ENCODE data around the gene CRB2. TPM values are rescaled to one million over a fixed set of nuclear protein-coding genes. Genes with fewer than 3 reads are reported as not detected.

The CRB2 gene
- total RNA-seq, 2 experiments from 2014 or later: not detected

DNA sequence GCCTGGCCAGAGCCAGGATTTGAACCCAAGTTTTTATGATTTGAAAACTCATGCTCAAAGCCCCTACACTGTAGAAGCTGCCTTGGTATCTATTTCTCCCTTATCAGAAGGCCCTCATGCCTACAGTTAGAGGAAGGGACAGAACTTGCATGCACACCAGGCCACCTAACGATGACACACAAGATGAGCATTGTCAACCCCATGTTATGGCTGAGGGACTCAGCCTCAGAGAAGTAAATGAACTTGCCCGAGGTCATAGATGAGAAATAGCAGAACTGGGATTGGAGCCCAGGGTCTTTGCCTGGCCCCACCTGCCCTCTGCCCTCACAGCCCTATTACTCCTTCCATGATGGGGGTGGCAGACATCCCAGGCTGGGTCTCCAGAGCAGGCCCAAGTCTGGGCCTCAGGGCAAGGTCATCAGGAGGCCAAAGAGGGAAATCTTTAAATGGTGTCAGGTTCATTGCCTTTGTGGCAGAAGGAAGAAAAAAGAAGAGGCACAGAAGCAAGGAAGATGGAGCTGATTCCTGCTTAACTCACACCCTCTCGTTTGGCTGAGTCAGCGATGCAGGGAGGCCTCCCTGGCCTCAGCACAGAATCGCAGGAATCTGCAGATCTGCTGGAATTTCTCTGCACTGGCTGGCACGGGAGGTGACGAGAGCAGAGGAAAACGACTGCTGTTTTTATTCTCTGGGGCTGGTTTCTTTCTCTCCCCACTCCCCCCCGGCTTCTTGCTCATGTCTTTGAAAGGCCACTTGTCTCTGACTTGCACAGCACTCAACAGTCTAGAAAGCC is 20.6 kb upstream of the CRB2 start:
- peaks cover 26% of the 10 kb centered on the region for H3K4me1 Mint-ChIP-seq
- H3K27ac Mint-ChIP-seq: no peak overlapping the region
- CTCF ChIA-PET: interaction anchor here (1.3 to 1.4 kb wide), 3 partner anchors 11 to 15 kb away, joined by 3 to 4 read pairs (median 3); no protein-coding TSS in a partner anchor
- no peaks in the 10 kb centered on the region for H3K9me3 Mint-ChIP-seq (ENCODE audit: low read depth)
- no peaks in the 10 kb centered on the region for H3K36me3 Mint-ChIP-seq
- DNase-seq: no peak
- H3K27me3 Mint-ChIP-seq: no peaks in the 10 kb centered on the region
- no peak for ATAC-seq
- H3K4me3 Mint-ChIP-seq: no peak overlapping the region

DNA sequence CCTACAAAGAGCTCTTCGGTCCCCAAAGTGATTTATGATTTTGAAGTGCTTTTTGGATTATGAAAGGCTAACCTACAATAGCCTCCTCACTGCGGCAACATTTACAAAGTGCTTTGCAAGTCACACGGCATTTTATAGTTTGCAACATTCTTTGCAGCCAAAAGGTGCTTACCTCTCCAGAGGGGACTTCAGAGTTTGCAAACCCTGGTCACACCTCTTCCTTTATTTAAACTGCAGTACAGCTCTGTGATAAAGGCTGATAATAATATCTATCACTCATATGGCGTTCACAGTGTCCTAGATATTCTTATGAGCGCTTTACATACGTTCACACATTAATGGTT is 20.0 kb upstream of the CRB2 start:
- CTCF ChIA-PET: interaction anchor here (1.4 kb wide), 1 partner anchor 12 kb away, joined by 3 read pairs; no protein-coding TSS in a partner anchor
- H3K4me1 Mint-ChIP-seq: peaks cover 30% of the 10 kb centered on the region
- no peaks in the 10 kb centered on the region for H3K27me3 Mint-ChIP-seq
- no peaks in the 10 kb centered on the region for H3K9me3 Mint-ChIP-seq (ENCODE audit: low read depth)
- DNase-seq: no peak
- no peak overlapping the region for H3K4me3 Mint-ChIP-seq
- no peaks in the 10 kb centered on the region for H3K36me3 Mint-ChIP-seq
- H3K27ac Mint-ChIP-seq: no peak overlapping the region
- ATAC-seq: no peak

DNA sequence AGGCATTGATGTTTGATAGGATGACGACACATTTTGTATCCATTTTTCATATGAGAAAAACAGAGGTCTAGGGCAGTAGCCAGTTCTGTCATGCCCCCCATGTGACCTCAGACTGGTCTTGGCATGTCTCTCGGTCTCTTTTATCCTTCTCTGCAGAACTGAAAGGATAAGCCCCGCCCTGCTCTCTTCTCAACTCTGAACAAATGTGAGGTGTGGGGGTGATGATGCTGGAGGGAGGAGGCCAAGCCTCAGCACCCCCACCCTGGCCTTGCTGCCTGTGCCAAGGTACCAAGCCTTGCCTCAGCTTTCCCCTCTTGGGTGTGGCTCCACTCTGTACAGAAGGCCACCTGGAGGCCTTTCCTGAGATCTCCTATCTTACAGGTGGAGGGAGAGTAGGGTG is 19.5 kb upstream of the CRB2 start:
- no peaks in the 10 kb centered on the region for H3K36me3 Mint-ChIP-seq
- H3K4me3 Mint-ChIP-seq: no peak overlapping the region
- CTCF ChIA-PET: interaction anchor here (1.0 to 1.4 kb wide), 2 partner anchors 12 to 13 kb away, joined by 3 read pairs; no protein-coding TSS in a partner anchor
- no peak overlapping the region for H3K27ac Mint-ChIP-seq
- ATAC-seq: no peak
- no peaks in the 10 kb centered on the region for H3K9me3 Mint-ChIP-seq (ENCODE audit: low read depth)
- no peak for DNase-seq
- no peaks in the 10 kb centered on the region for H3K27me3 Mint-ChIP-seq
- H3K4me1 Mint-ChIP-seq: peaks cover 35% of the 10 kb centered on the region

GRCh38 chr9:123336959-123337358 is 19.0 kb upstream of the CRB2 start:
- CTCF ChIA-PET: interaction anchor here (1.0 kb wide), 1 partner anchor 13 kb away, joined by 3 read pairs; no protein-coding TSS in a partner anchor
- Mint-ChIP-seq H3K4me3 (no peak overlapping the region), H3K27ac (no peak overlapping the region), H3K9me3 (ENCODE audit: low read depth) (no peaks in the 10 kb centered on the region), H3K4me1 (peaks cover 36% of the 10 kb centered on the region), H3K27me3 (no peaks in the 10 kb centered on the region), H3K36me3 (no peaks in the 10 kb centered on the region)
- no peak for ATAC-seq
- DNase-seq: no peak

GRCh38 chr9:123337971-123338370 is 18.0 kb upstream of the CRB2 start:
- DNase-seq: no peak
- ATAC-seq: no peak
- Mint-ChIP-seq H3K27ac (no peak overlapping the region), H3K27me3 (no peaks in the 10 kb centered on the region), H3K4me3 (no peak overlapping the region), H3K36me3 (no peaks in the 10 kb centered on the region), H3K9me3 (ENCODE audit: low read depth) (no peaks in the 10 kb centered on the region), H3K4me1 (peaks cover 36% of the 10 kb centered on the region)
- CTCF ChIA-PET: interaction anchor here (0.6 to 4.8 kb wide), 3 partner anchors 12 to 897 kb away, joined by 3 to 31 read pairs (median 3); no protein-coding TSS in a partner anchor

DNA sequence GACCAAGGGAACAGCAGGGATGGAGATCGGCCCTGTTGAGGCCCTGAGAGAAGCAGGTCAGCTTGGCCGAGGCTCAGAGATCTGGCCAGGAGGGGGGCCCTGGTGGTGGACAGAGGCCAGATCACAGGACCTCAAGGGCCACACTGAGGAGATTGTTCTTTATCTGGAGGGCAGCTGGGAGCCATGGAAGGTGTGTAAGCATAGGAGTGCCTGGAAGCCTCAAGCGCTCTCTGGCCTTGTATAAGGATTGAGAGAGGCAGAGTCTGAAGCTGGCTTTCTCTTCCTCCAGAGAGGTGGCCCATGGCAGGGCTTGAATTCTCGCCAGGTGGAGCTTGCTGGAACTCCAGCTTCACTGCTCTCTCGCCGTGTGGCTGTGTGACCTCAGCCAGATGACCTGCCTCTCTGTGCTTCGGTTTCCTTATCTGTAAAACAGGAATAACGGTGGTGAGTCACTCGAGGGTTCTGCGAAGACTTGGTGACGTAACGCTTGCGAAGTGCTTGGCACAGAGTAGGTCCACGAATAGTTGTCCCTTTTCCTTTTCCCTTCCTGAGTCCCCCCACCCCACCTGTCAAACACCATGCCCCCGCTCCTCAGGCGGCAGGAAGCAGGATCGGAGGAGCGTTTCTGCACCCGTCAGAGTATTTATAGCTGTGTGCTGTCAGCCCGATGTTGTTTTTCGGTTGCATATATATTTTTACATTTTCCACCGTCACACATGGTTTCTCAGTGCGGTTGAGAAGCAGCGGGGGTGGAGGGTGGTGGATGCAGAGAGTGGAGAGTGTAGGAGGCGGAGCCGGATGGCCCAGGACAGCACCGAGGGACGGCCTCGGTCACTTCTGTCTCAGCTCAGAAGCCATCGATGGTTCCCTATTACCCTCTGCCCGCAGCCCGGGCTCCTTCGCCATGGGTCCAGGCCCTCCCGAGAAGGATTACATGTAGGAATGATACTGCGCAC is 17.0 kb upstream of the CRB2 start:
- CTCF ChIA-PET: interaction anchor here (0.5 to 4.8 kb wide), 12 partner anchors 8 to 840 kb away, joined by 3 to 31 read pairs (median 4); partner anchors contain the start of gene STRBP
- ATAC-seq (peak; percentile 80), DNase-seq (peak; percentile 87)
- H3K4me1 Mint-ChIP-seq: peaks cover 36% of the 10 kb centered on the region
- H3K27me3 Mint-ChIP-seq: no peaks in the 10 kb centered on the region
- H3K9me3 Mint-ChIP-seq (ENCODE audit: low read depth): no peaks in the 10 kb centered on the region
- H3K27ac Mint-ChIP-seq: peak overlapping the region; percentile 97
- H3K4me3 Mint-ChIP-seq: peak overlapping the region; percentile 76
- H3K36me3 Mint-ChIP-seq: no peaks in the 10 kb centered on the region

GRCh38 chr9:123339666-123340510 is 16.1 kb upstream of the CRB2 start:
- peak overlapping the region; percentile 97 for H3K27ac Mint-ChIP-seq
- H3K9me3 Mint-ChIP-seq (ENCODE audit: low read depth): no peaks in the 10 kb centered on the region
- peak; percentile 70 for ATAC-seq
- CTCF ChIA-PET: interaction anchor here (0.6 to 4.8 kb wide), 14 partner anchors 9 to 841 kb away, joined by 3 to 31 read pairs (median 4); partner anchors contain the start of gene STRBP
- DNase-seq: peak; percentile 84
- no peaks in the 10 kb centered on the region for H3K27me3 Mint-ChIP-seq
- H3K36me3 Mint-ChIP-seq: no peaks in the 10 kb centered on the region
- H3K4me1 Mint-ChIP-seq: peaks cover 36% of the 10 kb centered on the region
- peak overlapping the region; percentile 76 for H3K4me3 Mint-ChIP-seq

DNA sequence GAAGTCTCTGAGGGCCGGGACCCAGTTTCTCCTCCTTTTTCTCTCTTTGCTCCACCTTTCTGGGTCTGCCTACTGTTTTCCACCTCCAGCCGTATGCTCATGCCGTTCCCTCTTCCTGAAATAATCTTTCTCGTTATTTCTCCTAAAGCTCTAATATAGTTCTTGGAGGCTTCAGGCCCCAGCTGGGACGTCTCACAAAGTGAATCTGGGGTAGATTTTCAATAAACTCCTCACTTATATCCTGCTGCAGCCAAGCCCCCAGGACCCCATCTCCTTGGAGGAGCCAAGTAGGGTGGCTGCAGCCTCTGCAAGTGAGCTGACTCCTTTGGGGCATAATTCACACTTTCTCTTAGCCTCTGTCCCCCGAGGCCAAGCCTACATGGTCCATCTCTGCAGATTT is 14.2 kb upstream of the CRB2 start:
- Mint-ChIP-seq H3K4me3 (no peak overlapping the region), H3K36me3 (no peaks in the 10 kb centered on the region), H3K4me1 (peaks cover 36% of the 10 kb centered on the region), H3K27ac (peak overlapping the region; percentile 25), H3K27me3 (no peaks in the 10 kb centered on the region), H3K9me3 (ENCODE audit: low read depth) (no peaks in the 10 kb centered on the region)
- no peak for DNase-seq
- CTCF ChIA-PET: interaction anchor here (1.1 to 4.8 kb wide), 4 partner anchors 8 to 37 kb away, joined by 3 to 31 read pairs (median 3); no protein-coding TSS in a partner anchor
- no peak for ATAC-seq

DNA sequence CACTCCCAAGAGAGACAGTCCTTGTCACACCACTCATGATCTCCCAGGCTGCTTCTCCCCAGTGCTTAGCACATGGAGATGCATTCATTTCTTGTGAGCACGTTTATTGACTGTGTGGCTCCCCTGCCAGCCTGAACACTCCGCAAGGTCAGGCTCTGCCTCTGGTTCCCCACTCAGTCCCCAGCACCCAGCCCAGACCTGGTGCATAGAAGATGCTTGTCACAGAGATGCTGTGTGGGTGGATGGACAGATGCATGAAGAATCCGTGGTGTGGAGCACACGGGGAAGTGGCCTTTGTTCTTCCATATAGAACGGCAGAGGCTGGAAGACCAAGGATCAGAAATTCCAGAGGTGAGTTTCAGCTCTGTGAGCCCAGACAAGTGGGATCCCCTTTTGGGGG is 13.8 kb upstream of the CRB2 start:
- no peaks in the 10 kb centered on the region for H3K36me3 Mint-ChIP-seq
- H3K4me1 Mint-ChIP-seq: peaks cover 36% of the 10 kb centered on the region
- no peaks in the 10 kb centered on the region for H3K9me3 Mint-ChIP-seq (ENCODE audit: low read depth)
- ATAC-seq: no peak
- H3K27me3 Mint-ChIP-seq: no peaks in the 10 kb centered on the region
- no peak overlapping the region for H3K4me3 Mint-ChIP-seq
- H3K27ac Mint-ChIP-seq: no peak overlapping the region
- no peak for DNase-seq
- CTCF ChIA-PET: interaction anchor here (1.1 to 4.8 kb wide), 3 partner anchors 7 to 38 kb away, joined by 3 to 31 read pairs (median 3); no protein-coding TSS in a partner anchor

GRCh38 chr9:123343443-123344191 is 12.4 kb upstream of the CRB2 start:
- CTCF ChIA-PET: interaction anchor here (1.3 to 2.2 kb wide), 2 partner anchors 30 to 241 kb away, joined by 3 to 6 read pairs; no protein-coding TSS in a partner anchor
- ATAC-seq (no peak), DNase-seq (no peak)
- Mint-ChIP-seq H3K9me3 (ENCODE audit: low read depth) (no peaks in the 10 kb centered on the region), H3K27ac (no peak overlapping the region), H3K27me3 (no peaks in the 10 kb centered on the region), H3K4me1 (peaks cover 28% of the 10 kb centered on the region), H3K36me3 (no peaks in the 10 kb centered on the region), H3K4me3 (no peak overlapping the region)

DNA sequence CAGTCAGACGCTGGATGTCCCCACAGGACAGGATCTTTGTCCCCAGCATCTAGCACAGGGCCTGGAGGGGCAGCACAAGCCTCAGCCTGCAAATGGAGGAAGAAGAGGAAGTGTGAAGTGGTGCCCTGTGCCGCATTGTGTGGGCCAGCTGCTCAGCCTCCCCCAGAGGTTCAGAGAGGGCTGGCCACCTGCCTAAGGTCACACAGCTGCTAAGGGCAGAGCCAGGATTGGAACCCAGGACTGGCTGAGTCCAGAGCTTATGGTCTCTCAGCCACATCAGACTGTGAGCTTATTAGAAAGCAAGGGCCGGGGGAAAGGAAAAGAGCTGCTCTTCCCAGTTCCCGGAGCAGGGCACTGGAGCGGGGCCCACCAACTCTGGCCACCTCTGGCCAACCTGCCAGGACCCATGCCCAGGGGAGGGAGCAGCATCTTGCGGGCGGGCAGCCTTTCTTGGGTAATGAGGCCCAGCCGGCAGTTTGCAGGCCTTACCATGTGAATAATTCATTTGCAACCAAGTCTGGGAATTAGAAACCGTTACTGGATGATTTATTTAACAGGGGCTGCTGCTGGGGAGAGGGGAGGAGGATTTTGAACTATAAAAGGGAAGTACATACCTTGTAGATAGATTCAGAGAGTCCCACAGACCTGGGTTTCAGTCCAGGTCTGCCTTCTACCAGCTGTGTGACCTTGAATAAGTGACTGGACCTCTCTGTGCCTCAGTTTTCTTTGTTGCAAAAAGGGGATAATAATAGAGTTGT is 11.6 kb upstream of the CRB2 start:
- no peak for ATAC-seq
- no peaks in the 10 kb centered on the region for H3K36me3 Mint-ChIP-seq
- CTCF ChIA-PET: interaction anchor here (1.3 to 2.2 kb wide), 4 partner anchors 10 to 242 kb away, joined by 3 to 6 read pairs (median 4); no protein-coding TSS in a partner anchor
- no peak overlapping the region for H3K27ac Mint-ChIP-seq
- no peaks in the 10 kb centered on the region for H3K9me3 Mint-ChIP-seq (ENCODE audit: low read depth)
- DNase-seq: no peak
- peaks cover 20% of the 10 kb centered on the region for H3K4me1 Mint-ChIP-seq
- no peaks in the 10 kb centered on the region for H3K27me3 Mint-ChIP-seq
- no peak overlapping the region for H3K4me3 Mint-ChIP-seq
